ENCODE results near the gene METTL5. TPM values are rescaled to one million over a fixed set of nuclear protein-coding genes. Genes with fewer than 3 reads are reported as not detected.
A peak's percentile ranks its signal among the peaks of the same experiment; 100 is the strongest.

Gene METTL5
- total RNA-seq, 1 experiment from 2014 or later = 94.7 TPM

- no peak overlapping the region for H3K4ac ChIP-seq (ENCODE audit: low read depth, low read length)
- no peak overlapping the region for H4K91ac ChIP-seq (ENCODE audit: insufficient read length, low read depth, low read length)
- H4K5ac ChIP-seq (ENCODE audit: insufficient read length, low read depth, low read length) = no peak overlapping the region
- WGBS (ENCODE audit: extremely low coverage, insufficient read length, low lambda C conversion rate) = no CpG with 5 or more reads among the region's 5 CpGs
- H2BK120ac ChIP-seq (ENCODE audit: low read depth, low read length, poor library complexity, severe bottlenecking) = no peak overlapping the region
- no peak overlapping the region for H3K14ac ChIP-seq (ENCODE audit: insufficient read depth, low read length)
- no peak overlapping the region for H3T11ph ChIP-seq (ENCODE audit: low read length)
- peaks cover 3% of the 10 kb centered on the region for H3K79me1 ChIP-seq (ENCODE audit: insufficient read depth, low read depth, low read length, poor library complexity, severe bottlenecking)
- no peak overlapping the region for H2BK15ac ChIP-seq (ENCODE audit: low read depth, low read length)
- no peak overlapping the region for H2AK5ac ChIP-seq (ENCODE audit: insufficient read length, low read length)
- no peak overlapping the region for H3K4me2 ChIP-seq (ENCODE audit: insufficient read depth, insufficient read length, low read length)
- peaks cover 11% of the 10 kb centered on the region; the same call in 1 of the 2 replicates for H3K79me2 ChIP-seq (ENCODE audit: insufficient read depth, low read length)
- no peak overlapping the region for H4K8ac ChIP-seq (replicated peaks; ENCODE audit: insufficient read length, low read depth, low read length)
- no peaks in the 10 kb centered on the region for H3K9me3 ChIP-seq (ENCODE audit: control insufficient read depth, low read depth, low read length)
- H3K56ac ChIP-seq (ENCODE audit: insufficient read length, low read depth, low read length) = no peak overlapping the region
- H4K20me1 ChIP-seq (ENCODE audit: control insufficient read depth, insufficient read depth, insufficient read length) = no peaks in the 10 kb centered on the region
- H3K27ac Mint-ChIP-seq = peak overlapping the region in 2 of 3 experiments; percentile 14 to 76; a peak in 3 of 7 replicates
- no peak overlapping the region for H2BK20ac ChIP-seq (ENCODE audit: low read depth, low read length, poor library complexity, severe bottlenecking)
- no peaks in the 10 kb centered on the region for H3K27me3 ChIP-seq (ENCODE audit: insufficient read depth, low read length)
- H3K23me2 ChIP-seq (ENCODE audit: insufficient read length, low read depth, low read length, poor library complexity, severe bottlenecking) = peaks cover 3% of the 10 kb centered on the region
- peaks cover 13 to 22% (median 18%) of the 10 kb centered on the region in 3 experiments; a peak in 6 of 7 replicates for H3K36me3 Mint-ChIP-seq (ENCODE audit: insufficient read depth in 1 of 3, low read depth in 3 of 3)
- no peak overlapping the region for H2AFZ ChIP-seq (ENCODE audit: low read length)
- no peak overlapping the region for H2BK5ac ChIP-seq (ENCODE audit: insufficient read length, low read length)
- peak overlapping the region; percentile 0 to 62; a peak in 3 of 5 replicates for H3K4me3 Mint-ChIP-seq
- no peak overlapping the region for H3K23ac ChIP-seq (ENCODE audit: insufficient read length, low read depth, low read length)
- no peak overlapping the region for H3K18ac ChIP-seq (ENCODE audit: insufficient read length, low read depth, low read length)
- no peaks in the 10 kb centered on the region for H3K27me3 Mint-ChIP-seq (ENCODE audit: low read depth)
- H2BK12ac ChIP-seq (ENCODE audit: insufficient read length, low read depth, low read length) = no peak overlapping the region
- peaks cover 3% of the 10 kb centered on the region; the same call in 1 of the 2 replicates for H3K4me1 ChIP-seq (ENCODE audit: insufficient read depth, low read length)
- H3K9me3 Mint-ChIP-seq = no peaks in the 10 kb centered on the region; a peak in 1 of 5 replicates
- H3K4me1 Mint-ChIP-seq = peaks cover 26 to 38% of the 10 kb centered on the region in 2 experiments
- H3K27ac ChIP-seq (ENCODE audit: insufficient read length, low read depth, low read length) = no peak overlapping the region
- peak; percentile 52 for DNase-seq
- no peak overlapping the region for H3K9ac ChIP-seq (ENCODE audit: extremely low read depth, insufficient read length, low read length)
- no peak for TF ChIP-seq CTCF (conservative IDR thresholded peaks at IDR 0.05)
Observed at GRCh38 chr2:169797601-169798000, 27.1 kb downstream of the METTL5 start.

All from H9 (cell line).